HepG2 (cell line): Measurements from ENCODE around the gene GTPBP6. TPM values are rescaled to one million over a fixed set of nuclear protein-coding genes. Genes with fewer than 3 reads are reported as not detected.
A peak's percentile ranks its signal among the peaks of the same experiment; 100 is the strongest.

ENCODE experiments used
- BCL6 ChIP-seq: IDR thresholded peaks from 2 replicates; pipeline ENCODE4 v1.6.1; 2016; ENCODE audit warnings: missing genetic modification reagents, missing compliant biosample characterization
- ERF ChIP-seq: IDR thresholded peaks from 2 replicates; pipeline ENCODE4 v1.6.1; 2018; ENCODE audit warnings: missing biosample characterization, missing genetic modification reagents
- FLYWCH1 ChIP-seq: sonication (generic); formaldehyde crosslinking; IDR thresholded peaks from 2 replicates; pipeline ENCODE4 v1.8.1; 2023; ENCODE audit warnings: mild to moderate bottlenecking, missing genetic modification reagents
- HES4 ChIP-seq: sonication (generic); formaldehyde crosslinking; IDR thresholded peaks from 2 replicates; pipeline ENCODE4 v1.9.0; 2021; ENCODE audit warnings: mild to moderate bottlenecking, missing genetic modification reagents, borderline replicate concordance
- NFYB ChIP-seq: sonication (generic); formaldehyde crosslinking; IDR thresholded peaks from 2 replicates; pipeline ENCODE4 v1.4.0; 2020; ENCODE audit warnings: missing genetic modification reagents
- NFYC ChIP-seq: IDR thresholded peaks from 2 replicates; pipeline ENCODE4 v1.6.1; 2016; ENCODE audit warnings: missing genetic modification reagents, missing compliant biosample characterization
- POLR2AphosphoS5 ChIP-seq: IDR thresholded peaks from 2 replicates; pipeline ENCODE4 v1.6.1; 2012; ENCODE audit warnings: low read depth, low read length
- SIX1 ChIP-seq: sonication (generic); formaldehyde crosslinking; IDR thresholded peaks from 2 replicates; pipeline ENCODE4 v1.4.0; 2020; ENCODE audit warnings: missing genetic modification reagents, borderline replicate concordance
- SNAI1 ChIP-seq: sonication (generic); formaldehyde crosslinking; IDR thresholded peaks from 2 replicates; pipeline ENCODE4 v1.5.0; 2020; ENCODE audit warnings: mild to moderate bottlenecking, missing genetic modification reagents, borderline replicate concordance
- SP4 ChIP-seq: sonication (generic); formaldehyde crosslinking; IDR thresholded peaks from 2 replicates; pipeline ENCODE4 v1.8.1; 2023; ENCODE audit warnings: mild to moderate bottlenecking, missing genetic modification reagents
- TAF1 ChIP-seq: sonication (generic); formaldehyde crosslinking; IDR thresholded peaks from 2 replicates; pipeline ENCODE4 v1.4.0; 2020; ENCODE audit warnings: missing genetic modification reagents
- THYN1 ChIP-seq: sonication (generic); formaldehyde crosslinking; IDR thresholded peaks from 2 replicates; pipeline ENCODE4 v1.8.1; 2023; ENCODE audit warnings: low read depth, mild to moderate bottlenecking, moderate library complexity, missing genetic modification reagents, borderline replicate concordance
- TP53 ChIP-seq: sonication (generic); formaldehyde crosslinking; conservative IDR thresholded peaks from 2 replicates; pipeline ENCODE4 v1.4.0; 2020; ENCODE audit warnings: missing genetic modification reagents
- ZBED4 ChIP-seq: sonication (generic); formaldehyde crosslinking; IDR thresholded peaks from 2 replicates; pipeline ENCODE4 v1.4.0; 2020; ENCODE audit warnings: missing genetic modification reagents, borderline replicate concordance
- ZNF207 ChIP-seq: fragments of 450-650 bp; IDR thresholded peaks from 2 replicates; pipeline ENCODE4 v1.6.1; 2016; ENCODE audit warnings: antibody characterized with exemption, borderline replicate concordance
- ZNF225 ChIP-seq: sonication (generic); formaldehyde crosslinking; IDR thresholded peaks from 2 replicates; pipeline ENCODE4 v1.4.0; 2020; ENCODE audit warnings: mild to moderate bottlenecking, missing genetic modification reagents
- ZNF329 ChIP-seq: sonication (generic); formaldehyde crosslinking; IDR thresholded peaks from 2 replicates; pipeline ENCODE4 v1.9.0; 2021; ENCODE audit warnings: low read depth, mild to moderate bottlenecking, missing genetic modification reagents
- ZNF432 ChIP-seq: sonication (generic); formaldehyde crosslinking; IDR thresholded peaks from 2 replicates; pipeline ENCODE4 v1.5.0; 2020; ENCODE audit warnings: missing genetic modification reagents, mild to moderate bottlenecking, borderline replicate concordance
- ZNF687 ChIP-seq: sonication (generic); formaldehyde crosslinking; IDR thresholded peaks from 2 replicates; pipeline ENCODE4 v1.5.1; 2020; ENCODE audit warnings: mild to moderate bottlenecking, missing genetic modification reagents, moderate library complexity
- ZNF761 ChIP-seq: sonication (generic); formaldehyde crosslinking; conservative IDR thresholded peaks from 2 replicates; pipeline ENCODE4 v1.4.0; 2020; ENCODE audit warnings: mild to moderate bottlenecking, missing genetic modification reagents
- ZNF772 ChIP-seq: sonication (generic); formaldehyde crosslinking; IDR thresholded peaks from 2 replicates; pipeline ENCODE4 v1.5.0; 2020; ENCODE audit warnings: mild to moderate bottlenecking, missing genetic modification reagents
- ZNF850 ChIP-seq: sonication (generic); formaldehyde crosslinking; conservative IDR thresholded peaks from 2 replicates; pipeline ENCODE4 v1.9.0; 2021; ENCODE audit warnings: mild to moderate bottlenecking, missing genetic modification reagents
- ZSCAN25 ChIP-seq: sonication (generic); formaldehyde crosslinking; IDR thresholded peaks from 2 replicates; pipeline ENCODE4 v1.8.0; 2022; ENCODE audit warnings: mild to moderate bottlenecking, missing genetic modification reagents
- polyA plus RNA-seq, 8 experiments: library from polyadenylated mRNA; depleted of rRNA in 3 of 8; stranded (reverse) in 7 of 8; unstranded in 1 of 8; fragments of >200 nt; fragmentation: Illumina TruSeq in 4 of 8; extraction: Trizol in 4 of 8; gene quantifications; 2 replicates each; pipeline versions ENCODE4 v1.2.1 to v1.2.3, GENCODE V29; 2011 to 2016; ENCODE audit warnings: low read depth in 4 of 8, missing spikeins in 1 of 8, mixed read lengths in 1 of 8; ENCODE audit not compliant: insufficient read depth in 1 of 8
- total RNA-seq, 5 experiments: library from RNA; depleted of rRNA; stranded (reverse); fragments of >200 nt; fragmentation: Illumina TruSeq; extraction: Trizol; gene quantifications; 2 replicates each; pipeline ENCODE4 v1.2.3, GENCODE V29; 2016; ENCODE audit warnings: low read depth in 1 of 5

Gene GTPBP6
- total and polyA plus RNA-seq, 2 of the 13 experiments (the other 11 are each of a cell fraction or from before 2014, with no cell fraction given) = 20.2 to 39.6 TPM

- peak; percentile 54; the same call in 1 of the 2 replicates for TF ChIP-seq ZNF687 (CRISPR knock-in tag)
- 0 out of 2 replicates have a peak, but pooled peaks have one; percentile 13 for TF ChIP-seq SP4 (CRISPR knock-in tag)
- no peak for TF ChIP-seq FLYWCH1 (CRISPR knock-in tag)
- 0 out of 2 replicates have a peak, but pooled peaks have one; percentile 18 for TF ChIP-seq ZNF772 (CRISPR knock-in tag)
- peak; percentile 88 for TF ChIP-seq NFYB (CRISPR knock-in tag)
- TF ChIP-seq HES4 (CRISPR knock-in tag) = no peak
- TF ChIP-seq ZNF225 = peak; percentile 64; the same call in 1 of the 2 replicates
- TF ChIP-seq ZNF432 = no peak
- TF ChIP-seq THYN1 (CRISPR knock-in tag) = no peak
- TF ChIP-seq ZNF850 = 0 out of 2 replicates have a peak, but pooled peaks have one; percentile 37
- no peak for TF ChIP-seq SNAI1 (CRISPR knock-in tag)
- TF ChIP-seq BCL6 (CRISPR knock-in tag) = 0 out of 2 replicates have a peak, but pooled peaks have one; percentile 9
- TF ChIP-seq ZNF207 = no peak
- no peak for TF ChIP-seq ZBED4 (CRISPR knock-in tag)
- TF ChIP-seq ZNF329 (CRISPR knock-in tag) = no peak; the same call in 1 of the 2 replicates
- peak; percentile 78 for TF ChIP-seq NFYC (CRISPR knock-in tag)
- TF ChIP-seq ZSCAN25 (CRISPR knock-in tag) = peak; percentile 78
- TF ChIP-seq SIX1 (CRISPR knock-in tag) = peak; percentile 9; the same call in 1 of the 2 replicates
- TF ChIP-seq TP53 (CRISPR knock-in tag) = 0 out of 2 replicates have a peak, but pooled peaks have one; percentile 19
- 0 out of 2 replicates have a peak, but pooled peaks have one; percentile 36 for TF ChIP-seq ERF
- TF ChIP-seq TAF1 (CRISPR knock-in tag) = peak; percentile 87
- TF ChIP-seq POLR2AphosphoS5 = peak; percentile 95
- TF ChIP-seq ZNF761 (CRISPR knock-in tag) = no peak
Measured at GRCh38 chrX:275967-276580, 42.5 kb downstream of the GTPBP6 start (continued).
